Memory B cell (primary cell): ENCODE data around the gene PRDM16.

ENCODE experiments used
- ATAC-seq: fragments of 150-1000 bp; cut with Tn5 transposase; 2 replicates; pipeline ENCODE4 v1.10.0; 2021; ENCODE audit warnings: low read depth, mild to moderate bottlenecking, moderate library complexity
- DNase-seq, 2 donors: peaks; one replicate each; pipeline ENCODE4 v3.0.0; 2022; ENCODE audit warnings: low spot score in 2 of 2
- H3K27ac Mint-ChIP-seq: one replicate; pipeline ENCODE4 v1.8.0; 2022; ENCODE audit warnings: mild to moderate bottlenecking, moderate library complexity, mixed read lengths
- H3K27me3 Mint-ChIP-seq: one replicate; pipeline ENCODE4 v1.8.0; 2022; ENCODE audit warnings: mixed read lengths
- H3K36me3 Mint-ChIP-seq: one replicate; pipeline ENCODE4 v1.8.0; 2022; ENCODE audit warnings: mild to moderate bottlenecking, mixed read lengths
- H3K4me1 Mint-ChIP-seq: one replicate; pipeline ENCODE4 v1.8.0; 2022; ENCODE audit warnings: mixed read lengths
- H3K4me3 Mint-ChIP-seq: one replicate; pipeline ENCODE4 v1.8.0; 2022; ENCODE audit warnings: mild to moderate bottlenecking, moderate library complexity, mixed read lengths
- H3K9me3 Mint-ChIP-seq: one replicate; pipeline ENCODE4 v1.8.0; 2022; ENCODE audit warnings: mixed read lengths

Gene PRDM16

DNA sequence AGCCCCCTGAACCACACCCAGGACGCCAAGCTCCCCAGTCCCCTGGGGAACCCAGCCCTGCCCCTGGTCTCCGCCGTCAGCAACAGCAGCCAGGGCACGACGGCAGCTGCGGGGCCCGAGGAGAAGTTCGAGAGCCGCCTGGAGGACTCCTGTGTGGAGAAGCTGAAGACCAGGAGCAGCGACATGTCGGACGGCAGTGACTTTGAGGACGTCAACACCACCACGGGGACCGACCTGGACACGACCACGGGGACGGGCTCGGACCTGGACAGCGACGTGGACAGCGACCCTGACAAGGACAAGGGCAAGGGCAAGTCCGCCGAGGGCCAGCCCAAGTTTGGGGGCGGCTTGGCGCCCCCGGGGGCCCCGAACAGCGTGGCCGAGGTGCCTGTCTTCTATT is 342.8 kb downstream of the PRDM16 start:
- H3K9me3 Mint-ChIP-seq, result peaks cover 2% of the 10 kb centered on the region
- no peaks in the 10 kb centered on the region for H3K4me1 Mint-ChIP-seq
- no peaks in the 10 kb centered on the region for H3K36me3 Mint-ChIP-seq
- H3K27ac Mint-ChIP-seq, result no peak overlapping the region
- DNase-seq, result no peak
- no peak overlapping the region for H3K4me3 Mint-ChIP-seq
- no peak for ATAC-seq
- peaks cover 2% of the 10 kb centered on the region for H3K27me3 Mint-ChIP-seq

- Mint-ChIP-seq H3K27ac (no peak overlapping the region), H3K27me3 (peaks cover 2% of the 10 kb centered on the region), H3K36me3 (no peaks in the 10 kb centered on the region), H3K4me1 (no peaks in the 10 kb centered on the region), H3K4me3 (no peak overlapping the region), H3K9me3 (peaks cover 2% of the 10 kb centered on the region)
- ATAC-seq, result no peak
- DNase-seq, result no peak
Observed at GRCh38 chr1:3412376-3412775, 343.4 kb downstream of the PRDM16 start.

- peaks cover 2% of the 10 kb centered on the region for H3K27me3 Mint-ChIP-seq
- H3K4me3 Mint-ChIP-seq, result no peak overlapping the region
- DNase-seq, result no peak
- H3K9me3 Mint-ChIP-seq, result peaks cover 2% of the 10 kb centered on the region
- H3K36me3 Mint-ChIP-seq, result no peaks in the 10 kb centered on the region
- no peak for ATAC-seq
- H3K4me1 Mint-ChIP-seq, result no peaks in the 10 kb centered on the region
- no peak overlapping the region for H3K27ac Mint-ChIP-seq
Observed at GRCh38 chr1:3413975-3414710, 345.1 kb downstream of the PRDM16 start.

DNA sequence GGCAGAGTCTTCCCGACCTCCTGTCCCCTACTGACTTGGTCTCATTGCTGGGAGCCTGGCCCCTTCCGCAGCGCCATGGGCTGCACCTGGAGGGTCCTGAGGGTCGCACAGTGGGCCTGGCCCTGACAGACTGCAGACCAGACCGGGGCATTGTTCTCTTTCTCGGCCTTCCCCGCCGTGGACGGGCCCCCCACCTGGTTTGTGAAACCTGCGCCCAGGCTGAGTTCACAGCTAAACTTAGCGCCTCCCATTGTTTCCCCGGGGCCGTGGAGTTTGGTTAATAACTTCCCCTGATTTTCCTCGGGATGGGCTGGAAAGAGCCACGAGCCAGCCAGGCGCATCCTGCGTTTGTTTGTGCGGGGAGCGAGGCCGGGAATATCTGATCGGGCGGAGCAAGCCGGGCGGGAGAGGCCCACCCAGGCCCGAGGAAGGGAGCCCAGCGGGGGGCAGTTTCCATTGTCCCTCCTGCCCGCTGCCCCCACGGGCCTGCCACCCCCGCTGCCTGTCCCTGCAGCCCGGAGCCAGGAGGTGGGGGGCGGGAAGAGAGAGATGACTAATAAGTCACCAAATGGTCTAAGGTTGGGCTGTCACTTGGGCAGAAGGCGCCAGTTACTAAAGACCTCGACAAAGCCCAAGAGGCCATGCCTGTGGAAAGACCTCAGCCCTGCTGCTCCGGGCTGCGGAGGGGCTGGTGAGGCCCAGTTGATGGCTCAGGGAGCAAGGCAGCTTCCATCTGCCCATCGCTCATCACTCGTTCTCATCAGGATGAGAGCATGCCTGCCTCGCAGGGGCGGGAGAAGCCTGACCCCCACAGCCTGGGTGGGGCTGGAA is 346.5 kb downstream of the PRDM16 start:
- H3K27ac Mint-ChIP-seq, result no peak overlapping the region
- no peaks in the 10 kb centered on the region for H3K4me1 Mint-ChIP-seq
- DNase-seq (no peak), ATAC-seq (no peak)
- no peaks in the 10 kb centered on the region for H3K36me3 Mint-ChIP-seq
- no peak overlapping the region for H3K4me3 Mint-ChIP-seq
- peaks cover 4% of the 10 kb centered on the region for H3K27me3 Mint-ChIP-seq
- H3K9me3 Mint-ChIP-seq, result peaks cover 2% of the 10 kb centered on the region

GRCh38 chr1:3417082-3417739 is 348.2 kb downstream of the PRDM16 start:
- Mint-ChIP-seq H3K27me3 (peaks cover 10% of the 10 kb centered on the region), H3K27ac (no peak overlapping the region)
- no peak for DNase-seq

GRCh38 chr1:3417934-3418333 is 348.9 kb downstream of the PRDM16 start:
- H3K9me3 Mint-ChIP-seq, result peaks cover 2% of the 10 kb centered on the region
- H3K27me3 Mint-ChIP-seq, result peaks cover 10% of the 10 kb centered on the region
- H3K27ac Mint-ChIP-seq, result no peak overlapping the region
- no peaks in the 10 kb centered on the region for H3K36me3 Mint-ChIP-seq
- H3K4me3 Mint-ChIP-seq, result no peak overlapping the region
- ATAC-seq (no peak), DNase-seq (no peak)
- H3K4me1 Mint-ChIP-seq, result peaks cover 4% of the 10 kb centered on the region

More at GRCh38 chr1:3417082-3417739, 348.2 kb downstream of the PRDM16 start:
- ATAC-seq, result no peak
- Mint-ChIP-seq H3K4me3 (no peak overlapping the region), H3K9me3 (peaks cover 2% of the 10 kb centered on the region), H3K36me3 (no peaks in the 10 kb centered on the region), H3K4me1 (peaks cover 4% of the 10 kb centered on the region)

DNA sequence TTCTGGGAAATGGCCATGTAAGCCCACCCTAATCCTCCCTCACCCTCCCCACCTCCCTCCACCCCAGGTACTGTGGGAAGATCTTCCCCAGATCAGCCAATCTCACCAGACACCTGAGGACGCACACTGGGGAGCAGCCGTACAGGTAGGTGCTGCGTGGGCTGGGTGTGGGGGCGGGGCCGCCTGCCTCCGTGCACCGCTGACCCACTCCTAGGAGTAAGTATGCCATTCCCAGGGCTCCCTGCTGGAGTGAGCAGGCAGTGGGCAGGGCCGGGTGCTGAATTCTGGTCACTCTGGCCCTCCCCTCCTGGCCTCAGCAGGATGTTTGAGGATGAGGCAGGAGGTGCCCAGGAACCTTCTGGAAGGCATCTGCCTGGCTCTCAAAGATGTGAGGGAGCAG is 349.6 kb downstream of the PRDM16 start:
- Mint-ChIP-seq H3K36me3 (no peaks in the 10 kb centered on the region), H3K9me3 (peaks cover 2% of the 10 kb centered on the region), H3K27ac (no peak overlapping the region), H3K27me3 (peaks cover 10% of the 10 kb centered on the region), H3K4me3 (no peak overlapping the region), H3K4me1 (peaks cover 4% of the 10 kb centered on the region)
- no peak for DNase-seq
- ATAC-seq, result no peak

DNA sequence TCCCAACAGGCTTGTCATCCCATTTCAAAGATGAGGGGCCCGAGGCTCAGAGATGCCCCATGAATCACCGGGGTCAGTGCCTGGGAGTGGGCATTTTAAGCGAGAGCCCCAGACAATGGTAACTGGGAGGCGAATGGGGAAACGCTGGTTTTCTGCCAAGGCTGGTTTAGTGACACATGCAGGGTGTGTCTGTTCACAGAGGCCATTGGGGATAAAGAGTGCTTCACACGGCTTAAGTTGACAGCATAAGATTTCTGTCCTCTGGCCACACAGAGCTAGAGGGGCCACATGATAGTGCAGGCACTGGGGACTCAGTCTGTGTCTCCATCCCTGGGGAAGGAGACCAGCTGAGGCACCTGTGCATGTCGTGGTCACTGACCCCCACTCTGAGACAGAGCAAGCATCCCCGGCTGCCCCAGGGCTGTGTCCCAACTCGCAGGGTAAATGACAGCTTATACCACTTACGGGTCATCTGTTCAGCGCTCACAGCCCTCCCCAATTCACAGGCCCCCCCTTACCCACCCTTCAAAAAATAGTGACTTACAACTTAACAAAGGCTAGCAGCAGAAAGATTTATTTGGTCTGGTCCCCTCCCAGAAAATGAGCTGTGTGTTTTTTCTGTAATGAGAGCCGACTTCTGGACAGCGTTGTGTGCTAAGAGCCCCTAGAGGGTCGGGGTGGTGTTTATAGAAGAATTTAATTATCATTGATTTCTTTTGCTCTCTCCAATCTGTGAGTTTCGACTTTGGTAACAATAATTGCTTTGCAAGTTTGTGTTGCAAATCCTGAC is 350.6 kb downstream of the PRDM16 start:
- Mint-ChIP-seq H3K27ac (no peak overlapping the region), H3K36me3 (no peaks in the 10 kb centered on the region), H3K4me3 (no peak overlapping the region)

GRCh38 chr1:3420218-3420951 is 351.4 kb downstream of the PRDM16 start:
- peaks cover 2% of the 10 kb centered on the region for H3K9me3 Mint-ChIP-seq
- no peak for ATAC-seq

More for the DNA sequence above, 350.6 kb downstream of the PRDM16 start:
- Mint-ChIP-seq H3K4me1 (peaks cover 4% of the 10 kb centered on the region), H3K27me3 (peaks cover 10% of the 10 kb centered on the region), H3K9me3 (peaks cover 2% of the 10 kb centered on the region)
- ATAC-seq (no peak), DNase-seq (no peak)

DNA sequence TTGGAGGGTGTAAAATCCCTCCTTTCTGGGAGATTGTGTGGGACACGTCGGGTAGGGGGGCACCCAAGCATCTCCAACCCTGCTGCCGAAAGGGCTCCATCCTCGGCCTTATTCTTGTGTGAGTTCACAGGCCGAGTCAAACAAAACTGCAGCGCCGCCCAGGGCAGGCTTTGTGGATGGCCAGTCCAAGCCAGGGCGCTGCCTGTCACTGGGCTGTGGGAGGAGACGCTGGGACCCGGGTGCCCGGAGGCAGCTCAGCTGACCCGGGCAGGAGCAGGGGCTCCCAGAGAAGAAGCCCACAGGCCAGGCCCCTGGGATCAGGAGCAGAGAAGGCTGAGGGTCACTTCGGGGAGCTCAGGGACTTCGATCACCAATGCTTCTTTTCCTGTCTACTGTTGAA is 353.6 kb downstream of the PRDM16 start:
- H3K27me3 Mint-ChIP-seq, result peaks cover 10% of the 10 kb centered on the region
- no peaks in the 10 kb centered on the region for H3K36me3 Mint-ChIP-seq
- H3K9me3 Mint-ChIP-seq, result no peaks in the 10 kb centered on the region
- DNase-seq, result no peak
- ATAC-seq, result no peak
- H3K4me1 Mint-ChIP-seq, result peaks cover 4% of the 10 kb centered on the region
- H3K27ac Mint-ChIP-seq, result no peak overlapping the region
- no peak overlapping the region for H3K4me3 Mint-ChIP-seq

More at GRCh38 chr1:3420218-3420951, 351.4 kb downstream of the PRDM16 start:
- H3K4me3 Mint-ChIP-seq, result no peak overlapping the region
- H3K36me3 Mint-ChIP-seq, result no peaks in the 10 kb centered on the region
- H3K27ac Mint-ChIP-seq, result no peak overlapping the region
- H3K27me3 Mint-ChIP-seq, result peaks cover 10% of the 10 kb centered on the region
- H3K4me1 Mint-ChIP-seq, result peaks cover 4% of the 10 kb centered on the region
- no peak for DNase-seq

DNA sequence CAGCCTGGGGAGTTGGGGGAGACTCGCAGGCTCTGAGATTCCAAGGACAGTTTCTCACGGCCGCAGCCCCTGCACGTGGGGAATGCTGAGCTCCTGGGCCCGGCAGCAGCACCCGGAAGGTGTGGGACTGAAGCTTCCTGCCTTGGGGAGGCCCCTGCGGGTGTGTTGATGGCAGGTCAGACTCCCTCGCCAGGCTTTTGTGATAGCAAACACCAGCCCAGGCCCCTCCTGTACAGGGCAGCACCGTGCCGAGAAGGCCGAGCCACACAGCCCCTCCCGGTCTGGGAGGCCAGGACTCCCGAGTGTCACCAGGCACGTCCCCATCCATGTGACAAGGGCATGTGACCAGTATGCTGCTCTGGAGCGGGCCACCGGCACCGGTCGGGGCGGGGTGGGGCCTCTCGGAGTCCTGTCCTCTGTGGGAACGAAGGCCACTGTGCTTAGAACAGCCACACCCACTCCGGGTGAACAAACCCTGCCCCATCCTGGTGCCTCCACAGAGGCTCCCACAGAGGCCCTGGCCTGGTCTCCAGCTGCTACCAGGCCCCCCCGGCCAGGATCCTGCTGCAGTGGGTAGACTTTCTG is 354.3 kb downstream of the PRDM16 start:
- peaks cover 10% of the 10 kb centered on the region for H3K27me3 Mint-ChIP-seq
- H3K27ac Mint-ChIP-seq, result no peak overlapping the region
- H3K36me3 Mint-ChIP-seq, result no peaks in the 10 kb centered on the region
- DNase-seq, result no peak
- H3K4me1 Mint-ChIP-seq, result peaks cover 4% of the 10 kb centered on the region
- no peak for ATAC-seq
- H3K9me3 Mint-ChIP-seq, result no peaks in the 10 kb centered on the region
- no peak overlapping the region for H3K4me3 Mint-ChIP-seq

- H3K4me3 Mint-ChIP-seq, result no peak overlapping the region
- ATAC-seq, result no peak
- H3K27ac Mint-ChIP-seq, result no peak overlapping the region
- H3K4me1 Mint-ChIP-seq, result peaks cover 4% of the 10 kb centered on the region
- H3K36me3 Mint-ChIP-seq, result no peaks in the 10 kb centered on the region
- DNase-seq, result no peak
- H3K27me3 Mint-ChIP-seq, result peaks cover 10% of the 10 kb centered on the region
- no peaks in the 10 kb centered on the region for H3K9me3 Mint-ChIP-seq
Observed at GRCh38 chr1:3423896-3424611, 355.1 kb downstream of the PRDM16 start.
